ENCODE measurements around the gene TGM6.

TGM6 gene

GRCh38 chr20:2357114-2357513, 23.6 kb upstream of the TGM6 start:
- no peak for TF ChIP-seq TEAD4 (IDR thresholded peaks at IDR 0.05)
- TF ChIP-seq EGR1 (IDR thresholded peaks at IDR 0.05): no peak
- TF ChIP-seq ZBTB7A (IDR thresholded peaks at IDR 0.05; ENCODE audit: low read depth): no peak
- no peak for TF ChIP-seq YY1 (IDR thresholded peaks at IDR 0.05; ENCODE audit: low read depth)
- no peak for TF ChIP-seq NFIC (IDR thresholded peaks at IDR 0.05)
- no peak for TF ChIP-seq REST (IDR thresholded peaks at IDR 0.05; ENCODE audit: low read depth)
- TF ChIP-seq CREB1 (IDR thresholded peaks at IDR 0.05; ENCODE audit: low read depth): no peak
- no peak for TF ChIP-seq RAD21 (IDR thresholded peaks at IDR 0.05; ENCODE audit: low read depth)

DNA sequence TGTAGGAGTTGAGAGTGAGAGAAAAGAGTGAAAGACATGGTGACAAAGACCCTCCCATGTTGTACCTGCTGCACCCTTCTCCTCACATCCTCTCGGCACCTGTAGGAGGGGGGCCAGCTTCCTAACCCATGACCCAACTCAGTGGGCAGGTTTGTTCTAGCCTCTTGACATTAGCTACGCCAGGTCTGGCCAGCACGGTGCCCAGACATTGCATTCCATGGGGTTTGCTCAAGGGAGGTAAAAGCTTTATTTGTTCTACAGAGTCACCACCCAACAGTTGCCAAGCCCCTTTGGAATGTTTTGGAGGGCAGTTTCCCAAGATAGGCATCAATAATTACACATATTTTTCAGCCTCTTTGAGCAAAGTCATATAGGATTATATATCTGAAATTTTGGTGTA, 22.7 kb upstream of the TGM6 start:
- TF ChIP-seq RAD21 (IDR thresholded peaks at IDR 0.05; ENCODE audit: low read depth) (no peak), REST (IDR thresholded peaks at IDR 0.05; ENCODE audit: low read depth) (no peak), USF1 (IDR thresholded peaks at IDR 0.05) (no peak), NFIC (IDR thresholded peaks at IDR 0.05) (no peak)

DNA sequence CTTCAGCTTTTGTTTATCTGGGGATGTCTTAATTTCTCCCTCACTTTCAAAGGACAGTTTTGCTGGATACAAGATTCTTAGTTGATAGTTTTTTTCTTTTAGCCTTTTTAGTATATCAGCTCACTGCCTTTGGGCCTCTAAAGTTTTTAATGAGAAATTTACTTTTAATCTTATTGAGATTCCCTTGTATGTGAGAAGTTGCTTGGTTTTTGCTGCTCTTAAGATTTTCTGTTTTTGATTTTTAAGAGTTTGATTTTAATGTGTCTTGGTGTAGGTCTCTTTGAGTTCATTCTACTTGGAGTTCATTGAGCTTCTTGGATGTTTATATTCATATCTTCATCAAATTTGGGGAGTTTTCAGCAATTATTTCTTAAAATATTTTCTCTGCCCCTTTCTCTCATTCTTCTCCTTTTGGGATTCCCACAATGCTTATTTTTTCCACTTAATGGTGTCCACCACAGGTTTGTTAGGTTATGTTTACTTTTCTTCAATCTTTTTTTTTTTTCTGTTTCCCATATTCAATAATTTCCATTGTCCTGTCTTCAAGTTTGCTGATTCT, 19.6 kb upstream of the TGM6 start:
- TF ChIP-seq TAF1 (IDR thresholded peaks at IDR 0.05; ENCODE audit: low read depth) (no peak), REST (IDR thresholded peaks at IDR 0.05; ENCODE audit: low read depth) (no peak), USF1 (IDR thresholded peaks at IDR 0.05) (no peak), RAD21 (IDR thresholded peaks at IDR 0.05; ENCODE audit: low read depth) (no peak), CREB1 (IDR thresholded peaks at IDR 0.05; ENCODE audit: low read depth) (no peak), EP300 (IDR thresholded peaks at IDR 0.05; ENCODE audit: borderline replicate concordance) (no peak), FOXM1 (IDR thresholded peaks at IDR 0.05; ENCODE audit: borderline replicate concordance, low read depth) (no peak), YY1 (IDR thresholded peaks at IDR 0.05; ENCODE audit: low read depth) (no peak), NFIC (IDR thresholded peaks at IDR 0.05) (no peak)

- TF ChIP-seq TAF1 (IDR thresholded peaks at IDR 0.05; ENCODE audit: low read depth): no peak
- no peak for TF ChIP-seq EP300 (IDR thresholded peaks at IDR 0.05; ENCODE audit: borderline replicate concordance)
- no peak for TF ChIP-seq FOXM1 (IDR thresholded peaks at IDR 0.05; ENCODE audit: borderline replicate concordance, low read depth)
- TF ChIP-seq REST (IDR thresholded peaks at IDR 0.05; ENCODE audit: low read depth): no peak
- TF ChIP-seq TEAD4 (IDR thresholded peaks at IDR 0.05): no peak
- no peak for TF ChIP-seq YY1 (IDR thresholded peaks at IDR 0.05; ENCODE audit: low read depth)
- TF ChIP-seq MAX (IDR thresholded peaks at IDR 0.05): no peak
- no peak for TF ChIP-seq RAD21 (IDR thresholded peaks at IDR 0.05; ENCODE audit: low read depth)
- TF ChIP-seq TCF12 (IDR thresholded peaks at IDR 0.05; ENCODE audit: low read depth): no peak
- no peak for TF ChIP-seq NFIC (IDR thresholded peaks at IDR 0.05)
- no peak for TF ChIP-seq USF1 (IDR thresholded peaks at IDR 0.05)
- TF ChIP-seq ZBTB7A (IDR thresholded peaks at IDR 0.05; ENCODE audit: low read depth): no peak
Measured at GRCh38 chr20:2363187-2363586, 17.5 kb upstream of the TGM6 start.
